ENCODE data around the gene RECQL.
"Not testable (repeated sequence)": the region's sequence is repeated elsewhere in the genome, so short reads cannot be mapped to it uniquely, and the experiment has no call there.

The RECQL gene

GRCh38 chr12:21500786-21501257 lies 613 bp downstream of the RECQL start:
- DNase-seq, result peak; percentile 23

- no peak for DNase-seq
Observed at GRCh38 chr12:21499765-21500164, 1.7 kb downstream of the RECQL start.

GRCh38 chr12:21485998-21486397 lies 15.4 kb downstream of the RECQL start:
- no peak for DNase-seq

DNA sequence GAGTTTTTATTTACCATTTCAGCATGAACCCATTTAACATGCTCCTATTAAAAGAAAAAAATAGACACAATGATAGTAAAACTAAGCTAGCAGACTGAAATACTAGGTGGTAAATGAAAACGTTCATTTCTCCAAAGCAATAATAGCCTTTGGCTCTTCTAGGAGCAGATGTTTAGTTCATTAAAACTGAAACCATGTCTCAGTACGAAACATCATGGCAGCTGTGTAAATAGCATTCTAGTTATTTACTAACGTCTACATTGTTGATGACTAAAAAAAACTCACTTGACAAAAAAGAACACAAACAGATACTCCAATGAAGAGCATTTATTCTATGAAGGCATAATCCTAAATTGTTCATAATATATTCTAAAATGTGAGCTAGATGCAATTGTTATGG lies 17.9 kb downstream of the RECQL start:
- DNase-seq, result no peak

GRCh38 chr12:21478756-21479455 lies 22.5 kb downstream of the RECQL start:
- DNase-seq, result no peak

- DNase-seq, result peak; percentile 17
Observed at GRCh38 chr12:21476949-21477348, 24.5 kb downstream of the RECQL start.

DNA sequence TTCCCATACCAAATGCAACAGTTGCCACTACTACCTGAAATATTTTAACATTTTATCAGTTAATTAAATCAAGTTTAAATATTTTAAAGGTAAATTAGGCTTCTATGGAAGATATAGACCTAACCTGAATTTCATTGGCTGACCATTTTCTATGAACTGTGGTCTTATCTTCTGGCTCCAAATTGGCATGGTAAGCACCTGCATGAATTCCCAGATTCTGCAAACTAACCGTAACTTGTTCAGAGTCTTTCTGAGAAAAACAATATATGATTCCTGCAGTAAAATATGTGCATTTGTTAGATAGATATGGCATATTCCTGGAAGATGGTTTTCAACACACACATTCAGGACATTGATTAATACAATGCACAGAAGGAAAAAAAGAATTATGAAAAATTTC lies 25.9 kb downstream of the RECQL start:
- DNase-seq, result no peak

DNA sequence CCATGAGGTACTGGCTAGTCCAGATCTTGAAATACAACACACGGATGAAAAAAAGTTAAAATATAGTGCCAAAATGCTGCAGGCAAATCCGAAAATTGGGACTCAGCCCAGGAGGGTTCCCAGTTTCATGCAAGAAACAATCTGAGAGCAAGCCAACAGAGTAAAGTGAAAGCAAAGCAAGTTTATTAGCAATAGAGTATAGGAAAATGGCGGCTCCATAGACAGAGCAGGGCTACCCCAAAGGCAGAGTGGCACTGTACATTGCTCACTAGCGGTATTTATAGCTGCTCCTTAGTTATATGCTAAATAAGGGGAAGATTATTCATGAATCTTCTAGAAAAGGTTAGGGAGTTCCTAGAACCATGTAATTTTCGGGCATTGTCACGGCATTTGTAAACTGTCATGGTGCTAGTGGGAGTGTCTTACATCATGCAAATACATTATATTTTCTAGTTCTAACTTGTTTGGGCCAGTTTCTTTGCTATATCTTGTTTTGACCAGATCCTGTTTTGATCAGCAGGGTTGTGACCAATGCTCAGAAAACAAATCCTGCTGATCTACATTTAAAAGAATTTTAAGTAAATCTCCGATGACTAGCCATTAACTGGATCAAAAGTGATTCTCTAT lies 29.1 kb downstream of the RECQL start:
- DNase-seq, result no peak

GRCh38 chr12:21471294-21471693 lies 30.1 kb downstream of the RECQL start:
- no peak for DNase-seq

DNA sequence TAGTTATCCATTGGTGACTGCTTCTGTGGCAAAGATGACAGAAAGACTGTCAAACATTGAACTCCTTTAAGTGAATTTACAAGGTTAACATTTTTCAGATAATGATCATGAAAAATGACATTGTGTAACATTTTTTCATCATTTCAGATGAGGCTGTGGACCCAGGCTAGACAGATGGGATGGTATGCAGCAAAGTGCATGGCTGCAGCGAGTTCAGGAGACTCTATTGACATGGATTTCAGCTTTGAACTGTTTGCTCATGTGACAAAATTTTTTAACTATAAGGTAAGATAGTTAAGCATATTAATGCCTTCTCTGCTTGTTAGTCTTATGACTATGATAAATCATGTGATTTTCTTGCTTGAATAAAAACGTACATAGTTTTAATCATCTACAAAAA lies 34.1 kb downstream of the RECQL start:
- not testable (repeated sequence) for DNase-seq

DNA sequence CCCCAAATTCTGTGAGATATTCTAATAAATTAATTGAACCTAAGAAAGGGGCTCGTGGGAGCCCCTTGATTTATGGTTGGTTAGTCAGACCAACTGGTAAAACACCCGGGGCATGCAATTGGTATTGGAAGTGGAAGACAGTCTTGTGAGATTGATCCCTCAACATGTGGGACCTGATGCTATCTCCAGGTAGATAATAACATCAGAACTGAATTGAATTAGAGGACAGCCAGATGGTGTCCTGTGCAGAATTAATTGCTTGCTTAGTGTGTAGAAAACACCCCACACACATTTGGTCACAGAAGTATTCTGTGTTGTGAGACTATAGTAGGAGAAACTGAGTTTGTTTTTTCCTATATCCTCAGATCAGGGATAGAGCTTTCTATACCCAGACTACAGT lies 42.0 kb downstream of the RECQL start:
- no peak for DNase-seq

DNA sequence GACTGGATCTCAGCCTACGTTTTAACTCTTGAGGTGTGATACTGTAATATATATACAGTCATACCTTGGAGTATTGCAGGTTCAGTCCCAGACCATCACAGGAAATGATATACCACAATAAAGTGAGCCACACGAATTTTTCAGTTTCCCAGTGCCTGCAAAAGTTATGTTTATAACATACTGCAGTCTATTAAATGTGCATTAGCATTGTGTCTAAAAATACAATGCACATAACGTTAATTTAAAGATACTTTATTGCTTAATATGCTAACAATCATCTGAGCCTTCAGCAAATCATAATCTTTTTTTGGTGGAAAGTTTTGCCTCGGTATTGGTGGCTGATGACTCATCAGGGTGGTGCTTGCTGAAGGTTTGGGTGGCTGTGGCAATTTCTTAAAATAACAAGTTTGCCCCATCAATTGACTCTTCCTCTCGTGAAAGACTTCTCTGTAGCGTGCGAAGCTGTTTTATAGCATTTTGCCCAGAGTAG lies 45.1 kb downstream of the RECQL start:
- peak; percentile 89 for DNase-seq

DNA sequence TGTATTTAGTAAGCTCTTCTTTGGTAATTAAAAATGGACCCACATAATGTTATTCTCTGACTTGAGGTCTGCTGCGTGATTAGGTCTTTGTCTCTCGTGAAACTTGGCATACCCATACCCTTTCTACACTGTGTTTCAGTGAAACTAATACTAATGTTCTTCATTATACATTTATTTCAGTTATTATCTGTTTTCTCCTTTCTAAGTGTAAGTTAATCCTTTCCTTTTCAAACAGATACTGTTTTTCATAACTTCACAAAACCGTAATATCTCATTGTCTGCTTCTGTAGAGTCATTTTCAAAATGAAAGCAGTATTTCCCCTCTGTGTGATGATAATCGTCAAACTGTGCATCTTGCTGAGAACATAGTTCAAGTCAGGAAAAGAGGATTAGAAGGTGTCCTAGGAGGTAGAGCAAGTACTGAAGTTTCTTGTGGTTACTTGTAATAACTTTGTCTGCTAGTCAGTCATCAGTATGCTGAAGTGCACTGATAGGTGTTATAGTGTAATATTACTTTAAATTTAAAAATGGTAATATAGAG lies 48.1 kb downstream of the RECQL start:
- peak; percentile 67 for DNase-seq

DNA sequence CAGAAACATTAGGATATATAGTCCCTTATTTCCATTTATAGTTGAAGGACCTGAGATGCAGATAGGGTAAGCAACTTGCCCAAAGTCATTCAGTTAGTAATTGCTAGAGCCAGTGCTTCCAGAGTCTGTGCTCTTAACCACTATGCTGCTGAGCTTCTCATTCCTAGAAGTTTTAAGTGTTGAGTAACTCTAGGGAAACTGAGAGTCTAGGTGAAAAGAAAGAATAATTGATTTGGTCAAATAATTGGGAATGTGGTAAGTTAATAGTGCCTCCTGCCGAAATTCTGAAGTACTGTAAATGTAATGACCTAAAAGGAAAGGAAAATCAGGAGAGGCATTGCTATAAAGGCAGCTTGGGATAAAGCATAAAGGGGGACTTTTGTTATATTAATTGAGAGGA lies 49.9 kb downstream of the RECQL start:
- no peak for DNase-seq

DNA sequence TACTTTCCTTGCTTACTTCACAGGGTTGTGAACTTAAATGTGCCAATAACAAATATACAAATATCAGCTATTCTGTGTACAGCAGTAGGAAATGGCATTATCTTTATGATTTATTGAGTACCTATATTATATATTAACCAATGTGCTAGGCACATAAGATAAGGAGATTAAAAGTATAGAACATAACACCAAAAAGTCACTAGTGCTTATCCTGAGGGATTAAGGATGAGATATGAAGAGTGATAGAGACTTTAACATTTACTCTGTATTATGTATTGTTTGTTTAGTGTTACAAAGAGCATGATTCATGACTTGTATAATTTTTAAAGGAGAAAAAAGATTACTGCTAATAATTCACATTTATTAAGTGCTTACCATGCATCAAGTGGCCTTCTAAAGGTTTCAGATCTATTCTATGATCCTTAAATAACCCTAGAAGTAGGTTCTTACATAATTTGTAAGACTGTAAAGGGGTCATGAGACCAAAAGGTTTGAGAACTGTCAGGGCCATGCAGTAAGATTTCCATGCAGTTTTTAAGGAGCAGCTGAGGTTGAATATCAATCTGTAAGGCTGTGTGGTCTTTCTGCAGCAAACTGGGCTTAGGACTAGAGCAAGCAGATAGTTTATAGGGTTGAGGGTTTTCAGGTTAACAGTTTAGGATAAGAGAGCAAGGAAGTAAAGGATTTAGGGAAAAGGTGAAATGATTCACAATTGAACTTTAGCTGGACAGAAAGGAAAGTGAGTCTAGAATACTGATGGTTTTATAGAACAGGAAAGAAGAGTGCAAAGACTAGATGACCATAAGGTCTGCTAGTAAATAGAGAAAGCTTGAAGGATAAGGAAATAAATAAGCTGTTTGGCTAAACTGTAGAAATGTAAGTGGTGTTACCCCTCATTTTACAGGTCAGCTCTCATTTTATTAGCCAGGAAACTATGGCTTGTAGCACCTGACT lies 57.0 kb downstream of the RECQL start:
- DNase-seq, result no peak

GRCh38 chr12:21439347-21439746 lies 62.1 kb downstream of the RECQL start:
- no peak for DNase-seq

DNA sequence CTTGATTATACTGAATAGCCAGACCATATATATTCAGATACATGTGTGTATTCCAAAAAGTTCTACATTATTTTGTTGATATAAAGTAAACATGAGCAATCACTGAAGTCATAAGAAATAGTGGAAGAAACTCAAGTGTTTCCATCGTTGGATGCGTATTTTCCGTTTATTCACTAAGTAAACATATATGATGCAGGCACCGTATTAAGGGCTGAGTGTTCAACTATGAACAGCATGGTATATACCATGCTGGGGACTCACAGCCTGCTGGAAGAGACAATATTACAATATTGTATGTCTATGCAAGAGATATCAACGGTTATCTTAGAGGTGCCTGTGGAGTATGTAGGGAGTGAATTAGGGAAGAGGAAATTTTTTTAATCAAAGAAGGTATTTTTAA lies 62.8 kb downstream of the RECQL start:
- DNase-seq, result peak; percentile 9

GRCh38 chr12:21434699-21435098 lies 66.7 kb downstream of the RECQL start:
- no peak for DNase-seq

DNA sequence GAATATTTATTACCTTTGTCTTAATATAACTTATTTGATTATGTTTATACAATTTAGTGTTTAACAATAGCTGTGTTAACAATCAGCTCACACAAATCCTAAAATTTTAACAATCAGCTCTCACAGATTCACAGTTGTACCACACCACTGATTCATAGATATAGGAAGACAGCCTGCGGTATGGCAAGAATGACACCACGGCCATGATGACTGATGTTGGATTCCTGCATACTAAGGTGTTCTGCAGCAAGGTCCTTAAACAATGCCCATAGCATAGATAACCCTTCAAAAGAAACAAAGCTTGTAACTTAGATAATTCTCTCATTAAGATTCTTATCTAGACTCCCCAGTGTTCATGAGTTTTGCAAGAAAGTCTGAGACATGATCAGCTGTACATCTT lies 67.9 kb downstream of the RECQL start:
- no peak for DNase-seq

DNA sequence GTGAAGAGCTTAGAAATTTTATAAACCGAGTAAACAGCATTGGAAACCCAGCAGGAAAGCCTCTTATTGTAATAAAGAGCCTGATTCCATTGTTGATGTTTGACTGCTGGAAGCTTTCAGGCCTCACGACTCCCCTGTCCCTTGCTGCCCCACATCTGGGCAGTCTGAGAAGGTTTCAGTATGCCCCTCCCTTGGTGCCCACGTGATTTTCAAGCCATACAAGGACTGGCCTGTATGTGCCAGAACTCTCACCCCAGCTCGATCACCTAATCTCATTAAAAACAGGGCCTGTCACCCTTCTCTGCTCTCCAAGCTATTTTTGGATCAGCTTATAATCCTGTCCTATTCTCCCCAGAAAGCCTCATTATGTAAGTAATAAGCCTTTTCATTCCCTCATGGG lies 71.4 kb downstream of the RECQL start:
- no peak for DNase-seq

GRCh38 chr12:21428241-21428640 lies 73.2 kb downstream of the RECQL start:
- no peak for DNase-seq

DNA sequence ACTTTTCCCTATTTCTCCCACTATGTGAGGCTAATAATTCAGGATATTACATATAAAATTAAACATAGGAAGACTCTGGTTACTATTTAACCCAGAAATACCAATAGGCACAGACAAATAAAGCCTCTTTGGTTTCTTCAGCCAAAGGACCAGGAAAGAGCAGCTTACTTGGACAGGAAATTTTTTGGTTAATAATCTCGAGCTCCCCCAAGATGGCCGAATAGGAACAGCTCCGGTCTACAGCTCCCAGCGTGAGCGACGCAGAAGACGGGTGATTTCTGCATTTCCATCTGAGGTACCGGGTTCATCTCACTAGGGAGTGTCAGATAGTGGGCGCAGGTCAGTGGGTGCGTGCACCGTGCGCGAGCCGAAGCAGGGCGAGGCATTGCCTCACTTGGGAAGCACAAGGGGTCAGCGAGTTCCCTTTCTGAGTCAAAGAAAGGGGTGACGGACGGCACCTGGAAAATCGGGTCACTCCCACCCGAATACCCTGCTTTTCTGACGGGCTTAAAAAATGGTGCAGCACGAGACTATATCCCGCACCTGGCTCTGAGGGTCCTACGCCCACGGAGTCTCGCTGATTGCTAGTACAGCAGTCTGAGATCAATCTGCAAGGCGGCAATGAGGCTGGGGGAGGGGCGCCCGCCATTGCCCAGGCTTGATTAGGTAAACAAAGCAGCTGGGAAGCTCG lies 82.3 kb downstream of the RECQL start:
- not testable (repeated sequence) for DNase-seq
